Cerebellar nuclear complex (tissue), 1 donor: ENCODE results near the gene LTF.

Experiments used
- DNase-seq, 2 experiments: peaks; one replicate each; lab custom pipeline; 2025; lab: John Stamatoyannopoulos, UW

The LTF gene

DNA sequence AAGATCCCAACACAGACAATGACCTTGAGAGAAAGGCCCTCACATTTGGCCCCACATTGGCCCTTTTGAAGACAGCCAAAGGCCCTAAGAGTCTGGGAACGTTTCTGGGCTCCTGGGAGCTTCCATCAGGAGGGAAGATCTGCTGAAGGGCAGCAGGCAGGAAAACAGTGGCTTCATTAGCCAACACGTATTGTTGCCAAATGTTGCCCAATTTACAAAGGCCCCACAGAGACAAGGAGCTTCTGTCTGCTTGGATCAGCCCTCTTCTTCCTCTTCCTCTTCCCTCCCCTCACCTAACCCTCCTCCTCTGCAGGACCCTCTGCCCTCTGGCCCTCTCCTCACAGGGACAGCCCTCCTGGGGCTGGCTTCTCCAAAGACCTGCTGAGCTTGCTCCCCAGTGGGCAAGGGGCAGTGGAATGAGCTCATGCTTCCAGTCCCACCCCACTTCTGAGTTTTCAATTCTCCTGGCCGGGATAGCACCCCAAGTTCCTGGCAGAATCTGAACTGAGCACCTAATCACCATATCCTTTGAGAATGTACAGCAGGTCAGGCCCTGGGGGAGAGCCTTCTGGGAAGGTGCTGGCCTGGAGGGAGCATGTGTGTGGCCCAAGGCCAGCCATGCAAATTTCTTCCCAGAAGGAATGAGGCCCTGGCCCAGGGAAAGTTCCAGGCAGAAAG is 5.1 kb upstream of the LTF start:
- DNase-seq: no peak

DNA sequence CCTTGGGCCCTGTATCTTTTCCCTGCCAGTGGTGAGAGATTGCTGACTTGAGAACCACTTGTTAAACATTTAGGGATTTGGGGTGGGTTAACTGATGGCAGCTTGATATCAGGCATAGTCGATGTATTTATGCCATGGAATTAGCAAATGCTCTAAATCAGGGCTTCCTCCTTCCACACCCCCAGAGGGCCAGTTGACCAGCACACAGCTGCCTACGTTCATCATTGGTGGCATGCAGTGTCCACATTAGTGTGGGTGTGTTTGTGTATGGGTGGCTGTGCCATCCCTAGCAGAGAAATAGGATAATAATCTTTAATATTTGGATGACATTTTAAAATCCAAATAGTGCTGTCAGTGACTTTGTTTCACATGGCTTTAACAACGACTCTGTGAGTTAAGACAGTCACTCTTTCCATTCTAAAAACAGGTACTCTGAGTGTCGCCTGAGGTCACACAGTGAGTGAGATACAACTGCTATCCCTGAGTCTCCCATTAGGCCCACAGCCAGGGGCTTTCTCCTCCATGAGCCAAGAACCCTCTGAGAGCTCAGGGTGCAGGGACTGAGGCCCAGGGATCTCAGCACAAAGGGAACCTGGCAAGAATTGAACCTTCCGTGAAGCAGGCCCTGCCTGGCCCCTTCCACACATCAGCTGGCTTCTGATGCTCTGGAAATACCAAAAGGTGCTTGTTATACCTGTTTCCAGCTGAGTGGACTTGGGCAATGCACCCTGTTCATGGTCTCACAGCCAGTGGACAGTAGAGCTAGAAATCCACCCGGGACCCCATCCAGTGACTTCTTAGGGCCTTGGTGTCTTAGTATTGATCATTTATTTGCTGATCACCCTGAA is 4.3 kb upstream of the LTF start:
- no peak for DNase-seq

DNA sequence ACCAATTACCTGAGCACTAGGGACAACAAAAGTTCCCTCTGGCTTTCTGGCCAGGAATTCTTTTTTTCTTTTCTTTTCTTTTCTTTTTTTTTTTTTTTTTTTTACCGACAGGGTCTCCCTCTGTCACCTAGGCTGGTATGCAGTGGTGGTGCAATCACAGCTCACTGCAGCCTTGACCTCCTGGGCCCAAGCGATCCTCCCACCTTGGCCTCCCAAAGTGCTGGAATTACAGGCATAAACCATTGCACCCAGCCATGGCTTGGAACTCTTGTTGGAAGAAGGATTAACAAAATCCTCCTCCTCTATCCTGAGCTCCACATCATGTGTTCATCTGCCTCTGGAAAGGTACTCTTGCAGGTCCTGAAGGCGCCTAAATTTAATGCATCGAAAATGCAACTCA is 2.9 kb upstream of the LTF start:
- DNase-seq: no peak

DNA sequence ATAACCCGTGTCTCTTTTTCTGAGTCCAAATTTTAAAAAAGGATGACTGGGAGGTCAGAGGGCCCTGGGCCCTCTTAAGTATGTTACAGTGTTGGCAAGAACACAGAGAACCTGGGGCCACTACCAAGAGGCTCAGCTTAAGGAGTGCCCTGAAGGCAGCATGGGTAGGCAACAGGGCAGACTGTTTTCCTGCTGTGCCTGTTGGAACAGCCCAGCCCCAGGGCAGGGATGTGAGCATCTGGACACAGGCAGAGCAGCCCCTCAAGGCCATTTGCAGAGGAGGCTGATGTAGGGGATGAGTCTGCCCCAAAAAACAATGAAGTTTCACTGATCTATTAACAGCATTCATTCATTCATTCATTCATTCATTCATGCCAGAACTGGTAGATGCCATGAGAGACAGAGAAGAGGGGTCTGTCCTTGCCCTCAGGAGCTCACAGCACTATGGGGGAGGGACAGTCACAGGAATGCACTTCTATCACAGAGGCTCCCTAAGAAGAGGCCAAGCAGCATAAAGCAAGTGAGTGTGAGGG is 2.2 kb upstream of the LTF start:
- DNase-seq: no peak

DNA sequence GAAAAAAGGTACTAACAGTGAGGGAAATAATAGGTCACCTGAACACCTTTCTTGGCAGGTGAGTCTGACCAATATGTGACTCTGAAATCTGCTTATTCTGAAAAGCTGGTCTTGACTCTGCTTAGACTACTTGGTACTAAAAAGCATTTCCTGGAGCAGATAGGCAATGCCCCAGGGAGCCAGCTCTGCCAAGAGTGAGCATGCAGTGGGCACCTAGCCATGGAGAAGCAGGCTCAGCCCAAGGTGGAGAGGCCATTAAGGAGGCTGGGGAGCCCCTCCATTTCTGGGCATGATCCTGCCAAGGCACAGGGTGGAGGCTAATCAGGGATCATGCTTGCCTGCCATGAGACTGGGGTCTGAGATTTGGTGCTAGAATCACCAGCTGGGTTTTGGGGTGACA is 1.6 kb upstream of the LTF start:
- no peak for DNase-seq

DNA sequence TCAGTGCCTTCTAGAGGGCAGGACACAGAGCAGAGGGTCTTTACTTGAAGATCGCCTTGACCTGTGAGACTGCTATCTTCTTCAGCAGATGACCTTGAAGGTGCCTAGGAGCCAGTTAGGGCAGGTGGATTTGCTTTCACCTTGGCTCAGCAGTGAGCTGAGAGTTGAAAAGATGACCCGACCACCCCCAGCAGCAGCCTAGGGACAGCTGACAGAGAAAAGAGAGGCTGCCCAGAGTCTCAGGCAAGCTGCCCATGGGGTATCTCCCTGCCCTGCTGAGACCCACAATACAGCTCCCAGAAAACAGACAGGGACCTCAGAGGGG is 453 bp upstream of the LTF start:
- DNase-seq: no peak

DNA sequence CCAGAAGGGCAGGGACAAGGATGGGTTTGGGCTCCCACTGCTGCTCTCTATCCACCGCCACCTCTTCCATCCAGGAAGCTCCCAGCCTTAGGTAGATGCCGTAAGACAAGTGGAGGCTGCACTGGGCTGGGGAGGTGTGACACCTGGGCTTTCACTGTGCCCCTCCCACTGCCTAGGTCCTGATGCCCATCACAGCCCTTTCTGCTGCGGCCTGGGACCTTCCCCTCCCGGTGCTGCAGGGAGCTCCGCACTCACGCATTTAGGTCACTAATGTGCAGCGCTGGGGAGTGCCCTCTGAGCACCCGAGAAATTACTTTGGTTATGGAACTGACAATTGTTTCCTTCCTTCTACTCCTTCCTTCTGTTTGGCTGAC is 850 bp downstream of the LTF start:
- no peak for DNase-seq

DNA sequence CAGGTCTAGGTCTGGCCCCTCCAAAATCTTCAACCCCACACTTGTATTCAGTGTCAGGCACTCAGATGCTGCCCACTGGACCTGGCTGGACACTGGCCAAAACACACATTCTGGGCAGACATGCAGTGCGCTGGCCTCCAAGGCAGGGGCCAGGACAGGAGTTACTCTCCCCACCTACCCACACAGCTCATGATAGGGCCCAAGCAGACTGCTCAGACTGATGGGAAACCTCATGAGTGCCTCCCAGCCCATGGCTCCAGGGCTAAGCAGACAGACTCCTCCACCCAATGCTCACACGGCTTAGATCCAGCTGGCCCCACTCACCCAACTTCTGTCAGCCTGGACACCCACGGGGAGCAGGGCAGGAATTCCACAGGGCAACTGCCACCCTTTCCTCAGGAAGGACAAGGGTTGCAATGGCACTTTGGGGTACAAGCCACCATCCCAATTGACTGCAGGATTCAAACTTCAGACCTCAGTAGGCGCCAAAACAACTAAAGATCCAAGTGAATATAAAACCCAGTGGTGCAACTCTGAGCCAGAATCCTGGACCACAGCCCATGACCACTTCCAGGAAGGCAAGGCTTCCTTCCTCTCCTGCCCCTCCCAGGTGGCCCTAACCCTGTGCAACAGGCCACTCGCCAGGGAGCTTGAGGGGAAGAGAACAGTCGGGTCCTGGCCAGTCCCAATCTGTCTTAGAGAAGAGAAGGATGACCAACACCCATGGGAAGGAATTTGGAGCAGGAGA is 1.4 kb downstream of the LTF start:
- no peak for DNase-seq

DNA sequence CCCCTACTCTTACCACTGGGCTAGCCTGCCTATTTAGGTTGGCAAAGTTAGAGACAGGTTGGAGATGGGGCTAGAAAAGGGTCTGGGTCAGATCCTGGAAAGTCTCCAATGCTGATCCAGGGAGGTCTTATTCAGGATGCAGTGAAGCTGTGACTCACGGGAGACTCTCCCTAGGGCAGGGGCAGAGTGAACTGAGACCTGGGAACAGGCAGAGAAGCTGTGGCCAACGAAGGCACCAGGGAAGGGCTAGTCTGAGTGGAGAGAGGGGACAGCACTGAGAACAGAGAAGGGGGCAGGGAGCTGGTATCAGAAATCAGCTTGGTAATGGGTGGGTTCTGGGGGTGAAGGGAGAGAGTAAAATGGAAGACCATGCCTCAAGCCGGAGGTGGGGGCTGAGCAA is 2.2 kb downstream of the LTF start:
- DNase-seq: no peak

DNA sequence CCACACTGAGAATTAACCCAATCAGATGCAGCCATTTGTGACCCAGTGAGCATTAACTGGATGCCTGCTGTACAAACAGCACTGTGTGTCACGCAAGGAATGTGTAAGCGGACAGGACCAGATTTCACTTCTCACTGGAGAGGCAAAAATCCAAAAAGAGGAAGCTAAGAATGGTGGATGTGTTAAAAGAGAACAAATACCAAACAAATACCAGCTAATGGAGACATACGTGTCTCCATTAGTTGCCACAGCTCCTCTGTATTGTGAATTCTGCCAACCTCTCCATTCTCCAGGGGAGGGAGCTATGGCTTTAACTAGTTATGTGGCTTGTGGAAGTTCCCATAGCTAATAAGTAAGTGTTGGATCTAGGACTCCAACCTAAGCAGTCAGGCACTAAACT is 2.6 kb downstream of the LTF start:
- DNase-seq: no peak

DNA sequence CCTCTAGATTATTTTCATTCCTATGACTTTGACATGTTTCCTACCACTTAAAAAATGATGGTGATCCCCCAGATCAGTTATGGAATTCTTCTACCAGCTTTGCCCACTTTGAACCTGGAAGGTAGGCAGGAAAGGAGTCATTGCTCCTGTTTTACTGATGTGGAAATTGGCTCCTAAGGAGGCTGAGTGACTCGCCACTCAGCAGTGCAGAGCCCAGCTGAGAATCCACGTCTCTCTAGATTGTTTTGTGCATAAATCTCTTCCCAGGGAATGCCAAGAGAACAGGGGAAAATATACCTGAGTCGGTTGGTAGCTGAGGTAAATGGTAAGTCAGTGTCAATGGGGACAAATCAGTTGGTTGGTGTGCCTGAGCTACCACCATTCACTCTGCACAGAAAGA is 4.7 kb downstream of the LTF start:
- DNase-seq: no peak

DNA sequence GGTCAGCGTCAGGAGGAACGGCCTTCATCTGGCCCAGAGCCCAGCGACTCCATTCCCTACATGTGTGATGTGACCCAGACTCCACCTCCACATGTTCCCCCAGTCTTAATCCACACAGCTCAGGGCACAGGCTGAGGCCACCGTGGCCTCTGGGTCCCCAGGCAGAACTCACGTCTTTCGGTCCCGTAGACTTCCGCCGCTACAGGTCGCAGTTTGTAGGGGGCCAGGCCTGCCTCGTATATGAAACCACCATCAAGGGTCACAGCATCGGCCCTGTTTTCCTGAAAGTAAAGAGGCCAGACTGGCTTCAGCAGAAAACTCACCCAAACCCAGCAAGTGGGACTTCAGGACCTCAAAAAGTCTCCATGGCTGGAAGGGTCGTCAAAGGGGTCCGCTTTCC is 8.6 kb downstream of the LTF start:
- DNase-seq: no peak

DNA sequence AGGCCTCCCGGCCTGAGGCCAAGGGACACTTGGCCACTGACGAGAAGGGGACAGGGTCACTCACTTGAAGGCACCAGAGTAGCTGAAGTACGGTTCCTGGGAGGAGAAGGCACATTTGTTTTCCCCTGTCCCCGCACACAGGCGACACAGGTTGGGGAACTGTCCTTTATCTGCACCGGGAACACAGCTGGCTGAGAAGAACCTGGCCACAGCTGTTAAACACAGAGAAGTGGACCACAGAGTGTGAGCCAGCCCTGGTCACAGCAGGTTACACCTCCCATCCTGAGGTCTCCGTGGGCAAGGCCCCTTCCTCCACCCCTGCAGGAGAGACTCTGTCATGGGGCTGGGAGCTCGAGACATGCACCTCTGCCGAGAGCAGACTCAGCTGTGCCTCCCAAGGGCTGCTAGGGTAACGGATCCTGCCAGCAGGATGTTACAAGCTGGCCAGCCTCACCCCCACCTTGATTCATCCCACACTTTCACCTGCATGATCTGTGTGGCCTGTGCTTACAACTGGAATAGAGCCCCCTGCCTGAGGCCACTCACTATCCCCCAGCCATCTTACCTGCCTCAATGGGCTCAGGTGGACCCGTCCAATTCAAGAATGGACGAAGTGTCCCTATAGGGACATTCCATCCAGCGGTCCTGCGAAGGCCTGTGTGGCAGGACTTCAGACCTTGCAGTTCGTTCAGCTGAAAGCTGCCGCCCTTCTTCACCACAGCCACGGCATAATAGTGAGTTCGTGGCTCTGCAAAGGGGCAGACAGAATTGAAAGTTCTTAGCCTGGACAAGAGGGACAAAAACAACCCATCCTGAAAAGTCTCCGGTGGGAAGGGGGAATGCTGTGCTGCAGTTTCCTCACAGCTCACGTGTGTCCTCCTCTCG is 9.2 kb downstream of the LTF start:
- no peak for DNase-seq

DNA sequence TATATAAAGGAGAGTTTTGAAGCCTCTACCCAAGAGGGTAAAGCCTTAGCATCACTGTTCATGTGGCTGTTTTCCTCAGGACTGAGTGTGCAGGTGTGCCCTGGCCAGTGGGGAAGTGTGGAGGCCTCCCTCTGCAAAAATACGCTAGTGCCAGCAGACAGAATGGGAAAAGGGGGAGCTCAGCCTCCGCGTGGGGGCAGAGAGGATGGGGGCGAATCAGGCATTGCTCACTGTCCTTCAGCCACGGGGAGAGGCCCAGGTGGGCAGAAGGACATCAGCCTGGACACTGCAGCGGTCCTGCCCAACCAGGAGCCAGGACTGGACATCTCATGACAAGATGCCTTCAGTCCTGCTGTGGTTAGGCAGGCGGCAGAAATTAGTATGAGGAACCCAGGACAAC is 10.1 kb downstream of the LTF start:
- DNase-seq: no peak

DNA sequence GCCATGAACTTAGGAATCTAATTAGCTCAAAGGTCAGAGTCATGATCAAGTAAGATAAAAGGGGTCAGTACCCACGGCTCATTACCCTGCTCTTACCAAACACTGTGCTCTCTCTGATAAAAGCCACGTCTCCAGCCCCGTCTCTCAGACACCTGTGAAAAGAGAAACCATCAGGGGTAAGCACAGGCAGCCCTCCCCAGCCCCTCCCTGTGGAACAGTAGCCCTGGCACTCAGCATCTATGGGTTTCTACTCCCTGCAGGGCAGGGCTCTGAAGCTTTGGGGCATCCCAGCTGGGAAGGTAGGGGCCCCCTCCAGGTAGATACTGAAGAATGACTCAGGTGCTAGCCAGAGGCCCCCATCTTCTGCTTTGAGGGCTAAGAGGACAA is 10.5 kb downstream of the LTF start:
- DNase-seq: no peak

DNA sequence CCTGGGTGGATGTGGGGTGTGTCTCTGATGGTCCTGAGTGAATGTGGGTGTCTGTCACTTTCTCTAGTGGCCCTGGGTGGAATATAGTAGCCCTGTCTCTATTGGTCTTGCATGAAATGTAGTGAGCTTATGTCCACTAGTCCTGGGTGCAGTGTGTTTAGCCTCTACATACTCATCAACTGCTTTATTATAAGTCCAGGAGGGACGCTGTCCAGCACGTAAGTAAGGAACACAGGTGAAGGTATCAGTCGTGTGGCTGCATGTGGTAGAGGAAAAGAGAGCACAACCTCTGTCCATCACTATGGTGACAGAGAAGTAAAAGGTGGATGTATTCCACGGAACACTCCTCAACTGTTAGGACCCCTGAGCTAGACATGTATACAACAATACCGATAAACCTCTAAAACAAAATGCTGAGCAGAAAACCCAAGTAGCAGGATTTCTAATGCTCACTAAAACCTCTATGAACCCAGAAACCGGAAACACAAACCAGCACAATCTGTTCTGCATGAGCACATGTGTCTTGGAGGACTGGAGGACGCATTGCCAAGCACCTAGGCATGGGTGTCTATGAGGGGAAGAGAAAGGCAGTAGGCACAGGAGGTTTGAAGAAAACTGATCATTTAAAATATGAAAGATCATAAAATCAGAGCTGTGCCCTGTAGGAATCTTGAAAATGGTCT is 11.0 kb downstream of the LTF start:
- no peak for DNase-seq

DNA sequence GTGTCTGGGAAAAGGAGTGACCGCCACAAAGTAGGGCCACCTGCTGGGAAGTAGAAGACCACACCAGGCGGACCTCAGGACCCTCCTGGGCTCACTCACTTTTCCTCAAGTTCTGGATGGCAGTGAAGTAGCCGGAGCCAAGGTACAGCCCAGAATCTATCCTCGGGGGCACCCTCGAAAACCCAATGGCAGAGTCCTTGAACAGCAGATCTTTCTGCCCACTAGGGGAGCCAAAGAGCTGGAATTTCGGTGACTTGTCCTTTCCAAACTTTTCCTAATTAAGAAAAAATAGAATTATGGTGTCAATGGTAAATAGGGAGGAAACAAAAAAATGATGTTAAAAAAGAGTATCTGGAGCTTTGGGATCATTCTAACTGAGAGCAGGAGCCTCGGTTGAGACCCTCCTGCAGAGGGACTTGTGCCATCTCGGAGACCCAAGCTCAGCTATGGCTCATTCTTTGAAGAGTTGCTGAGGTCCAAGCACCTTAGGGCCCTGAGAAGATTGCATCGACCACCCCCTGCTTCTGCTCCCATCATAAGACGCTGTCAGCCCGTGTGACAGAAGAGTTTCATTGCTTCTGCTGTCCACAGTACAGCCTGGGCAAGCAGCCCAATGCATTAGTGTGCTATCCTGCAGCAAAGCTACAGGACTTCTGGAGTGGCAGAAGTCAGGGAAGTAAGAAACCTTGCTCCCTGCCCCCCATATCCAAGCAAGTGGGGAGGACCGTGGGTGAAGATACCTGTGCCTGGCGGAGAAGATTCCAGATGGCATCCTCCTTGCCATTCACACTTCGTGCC is 14.8 kb downstream of the LTF start:
- no peak for DNase-seq

DNA sequence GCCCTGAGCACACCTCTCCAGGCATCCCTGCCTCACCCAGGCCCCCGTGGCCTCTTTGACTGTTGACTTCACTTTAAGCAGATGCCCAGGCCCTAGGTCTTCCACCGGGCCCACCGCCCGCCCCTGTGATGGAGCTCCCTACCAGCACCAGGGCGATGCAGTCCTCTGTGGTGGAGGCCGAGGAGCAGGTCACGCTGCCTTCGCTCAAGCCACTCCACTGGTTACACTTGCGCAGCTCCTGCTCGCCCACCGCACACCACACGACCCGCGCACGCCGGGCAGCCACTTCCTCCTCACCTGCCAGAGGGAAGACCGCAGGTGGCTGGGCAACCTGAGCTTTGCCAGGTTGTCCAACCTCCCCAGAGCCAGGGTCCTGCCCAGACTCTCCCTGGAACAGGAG is 16.0 kb downstream of the LTF start:
- no peak for DNase-seq

DNA sequence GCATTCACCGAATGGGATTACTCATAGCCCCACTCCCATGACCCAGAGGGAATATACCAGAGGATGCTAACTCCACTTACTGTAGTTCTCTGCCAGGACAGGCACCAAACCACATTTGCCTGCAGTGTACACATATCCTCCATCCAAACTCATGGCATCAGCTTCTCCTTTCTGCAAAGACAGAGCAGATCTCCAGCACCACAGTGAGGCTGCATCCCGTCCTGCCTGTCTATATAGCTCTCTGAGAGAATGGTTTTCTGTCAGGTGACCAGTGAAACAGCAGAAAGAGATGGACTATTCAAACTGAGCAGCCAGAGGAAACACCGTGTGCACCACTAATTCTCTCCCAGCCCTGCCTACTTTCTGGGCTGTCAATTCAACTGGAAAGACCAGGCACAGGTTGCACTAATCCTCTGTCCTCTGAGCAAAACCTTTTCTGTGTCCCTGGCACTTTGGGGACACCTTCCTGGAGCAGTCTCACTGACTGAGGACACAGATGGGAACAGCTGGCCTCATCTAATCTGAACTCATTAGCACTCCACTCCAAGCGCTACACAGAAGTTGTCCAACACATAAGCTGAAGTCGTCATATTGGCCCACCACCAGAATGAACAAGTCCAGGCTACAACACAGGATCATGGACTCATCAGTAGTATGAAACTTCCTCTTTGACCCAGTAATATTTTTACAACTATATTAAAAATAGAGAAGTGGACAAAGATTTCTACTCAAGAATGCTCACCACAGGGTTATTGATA is 17.3 kb downstream of the LTF start:
- no peak for DNase-seq
